Epithelial cell of proximal tubule (primary cell): ENCODE data around the gene EFR3B. TPM values are rescaled to one million over a fixed set of nuclear protein-coding genes. Genes with fewer than 3 reads are reported as not detected.
"Not testable (repeated sequence)": the region's sequence is repeated elsewhere in the genome, so short reads cannot be mapped to it uniquely, and the experiment has no call there.

ENCODE experiments used
- DNase-seq: peaks from one replicate; pipeline ENCODE4 v3.0.0-alpha.2; 2011; ENCODE audit warnings: low read depth
- H3K4me3 ChIP-seq: 2 replicates; pipeline ENCODE4 v1.5.1; 2011; ENCODE audit warnings: low read depth, mild to moderate bottlenecking, low read length
- CTCF ChIP-seq: conservative IDR thresholded peaks from 2 replicates; pipeline ENCODE4 v1.5.1; 2012; ENCODE audit warnings: low read depth, mild to moderate bottlenecking, low read length
- total RNA-seq: library from RNA; depleted of rRNA; stranded (reverse); fragments of >200 nt; gene quantifications from 2 replicates; pipeline ENCODE4 v1.2.3, GENCODE V29; 2015

Gene EFR3B
- total RNA-seq, 1 donor from 2014 or later, result 2.6 TPM

- TF ChIP-seq CTCF, result no peak
- DNase-seq, result no peak
- no peak overlapping the region for H3K4me3 ChIP-seq
These were observed 118.1 kb downstream of the EFR3B start for GRCh38 chr2:25159949-25160348.

DNA sequence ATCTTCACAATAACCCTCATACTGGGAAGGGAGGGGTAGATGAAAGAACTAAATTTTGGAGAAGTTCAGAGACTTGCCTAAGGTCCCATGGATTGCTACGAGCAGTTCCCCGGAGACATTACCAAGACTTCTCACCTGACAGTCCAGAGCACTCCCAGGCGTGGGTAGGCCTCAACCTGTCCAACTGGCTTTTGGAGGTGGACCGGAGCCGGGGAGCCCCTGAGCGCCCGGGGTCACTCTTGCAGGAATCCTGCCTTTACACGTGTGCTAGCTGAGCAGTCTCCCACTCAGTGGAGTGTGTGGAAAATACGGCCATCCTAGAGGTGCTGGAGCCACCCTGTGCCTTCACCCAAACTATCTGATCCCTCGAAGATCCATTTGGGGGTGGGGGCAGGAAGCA lies 118.5 kb downstream of the EFR3B start:
- TF ChIP-seq CTCF, result no peak
- no peak for DNase-seq
- H3K4me3 ChIP-seq, result no peak overlapping the region

GRCh38 chr2:25161055-25161781 lies 119.3 kb downstream of the EFR3B start:
- TF ChIP-seq CTCF, result no peak
- DNase-seq, result no peak
- peak overlapping the region; percentile 39 for H3K4me3 ChIP-seq

GRCh38 chr2:25162061-25162460 lies 120.2 kb downstream of the EFR3B start:
- not testable (repeated sequence) for DNase-seq

DNA sequence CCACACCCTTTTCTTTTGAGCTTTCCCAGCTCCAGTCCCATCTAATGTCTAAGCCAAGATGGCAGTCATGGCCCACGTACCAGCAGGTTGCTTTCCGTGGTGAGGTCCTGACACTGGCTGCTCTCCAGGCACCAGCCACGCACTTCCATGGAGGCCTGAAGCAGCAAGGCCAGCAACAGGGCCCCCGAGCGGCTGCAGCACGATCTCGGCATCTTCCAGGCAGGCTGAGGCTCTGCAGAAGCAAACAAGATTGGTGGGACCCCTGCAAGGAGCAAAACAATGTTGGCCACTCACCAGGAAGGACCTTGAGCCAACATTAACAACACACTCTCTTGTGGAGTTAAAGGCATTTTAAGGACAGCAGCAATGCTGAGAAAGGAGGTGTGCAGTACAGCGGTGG lies 122.7 kb downstream of the EFR3B start:
- DNase-seq, result no peak
- no peak overlapping the region for H3K4me3 ChIP-seq
- no peak for TF ChIP-seq CTCF

More at GRCh38 chr2:25162061-25162460, 120.2 kb downstream of the EFR3B start:
- not testable (repeated sequence) for H3K4me3 ChIP-seq

GRCh38 chr2:25165992-25166875 lies 124.4 kb downstream of the EFR3B start:
- DNase-seq, result no peak

More at GRCh38 chr2:25165992-25166875, 124.4 kb downstream of the EFR3B start:
- TF ChIP-seq CTCF, result peak; percentile 55
- no peak overlapping the region for H3K4me3 ChIP-seq
